Activated T-cell treated with anti-CD3 and anti-CD28 coated beads for 24 hours (primary cell): Measurements from ENCODE around the gene GHRHR.

Experiments
- DNase-seq: peaks from one replicate; pipeline ENCODE4 v3.0.0-alpha.2; 2020; ENCODE audit warnings: low read depth

Gene GHRHR

DNA sequence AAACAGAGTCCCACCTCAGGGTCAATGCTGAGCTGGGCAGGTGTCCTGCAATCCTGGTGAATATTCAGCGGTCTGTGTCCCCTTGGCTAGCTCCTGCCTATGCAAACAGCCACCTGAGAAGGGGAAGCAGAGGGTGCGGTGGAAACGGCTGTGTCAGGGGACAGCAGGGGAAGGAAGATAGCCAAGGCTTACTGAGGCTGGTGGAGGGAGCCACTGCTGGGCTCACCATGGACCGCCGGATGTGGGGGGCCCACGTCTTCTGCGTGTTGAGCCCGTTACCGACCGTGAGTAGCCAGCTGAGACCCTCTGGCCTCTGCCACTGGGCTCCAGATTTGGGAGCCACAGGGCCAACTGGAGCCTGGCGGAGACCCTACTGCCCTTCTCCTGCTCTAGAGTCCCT is at the start of gene GHRHR:
Gene GHRHR, plus strand, starts transcription at position 112 of the 400 bp plus-strand sequence. Its CDS starts 116 bp downstream, at position 228.
- DNase-seq, result no peak

DNA sequence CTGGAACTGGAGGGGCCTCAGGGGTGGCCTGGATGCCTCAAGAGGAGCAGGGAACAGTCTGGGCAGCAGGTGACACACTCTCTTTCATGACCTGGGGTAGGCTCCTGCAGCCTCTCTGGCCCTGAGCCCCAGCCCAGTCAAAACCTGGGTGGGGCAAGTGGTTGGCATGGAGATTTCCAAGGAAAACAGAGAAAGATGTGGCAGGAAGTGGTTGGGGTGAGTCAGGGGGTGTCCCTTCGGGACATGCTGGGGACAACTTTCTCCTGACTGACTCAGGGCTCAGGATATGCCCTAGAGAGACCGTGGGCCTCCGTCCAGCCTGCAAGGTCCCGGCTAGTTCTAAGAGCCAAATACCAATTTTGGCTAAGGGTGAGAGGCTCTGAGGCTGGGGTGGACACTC is 49.2 kb upstream of the GHRHR start:
- no peak for DNase-seq

DNA sequence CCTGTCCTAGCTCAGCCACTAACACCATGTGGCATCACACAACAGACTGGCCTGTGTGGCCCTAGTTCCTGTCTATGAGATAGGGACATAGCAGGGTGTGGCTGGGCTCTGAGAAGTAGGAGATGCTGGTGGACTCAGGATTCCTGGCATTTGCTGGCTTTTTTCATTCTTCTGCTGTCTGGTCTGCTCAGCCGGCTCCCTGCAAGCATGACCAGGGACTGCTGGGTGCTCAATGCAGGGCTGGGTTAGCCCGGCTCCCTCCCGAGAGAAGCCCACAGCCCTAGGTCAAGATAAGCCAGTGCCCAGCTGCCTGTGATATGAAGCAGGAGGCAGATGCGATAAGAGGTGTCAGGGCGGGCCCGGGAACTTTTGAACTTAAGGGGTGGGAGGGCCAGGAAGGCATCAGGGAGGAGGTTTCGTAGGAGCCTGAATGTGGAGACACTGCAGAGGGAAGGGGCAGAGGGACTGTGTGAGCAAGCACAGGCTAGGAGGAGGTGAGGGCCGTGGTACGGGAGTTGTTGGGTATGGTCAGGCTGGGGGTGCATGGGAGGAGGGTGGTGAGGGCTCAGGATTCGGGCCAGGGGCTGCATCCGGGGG is 48.6 kb upstream of the GHRHR start:
- no peak for DNase-seq

DNA sequence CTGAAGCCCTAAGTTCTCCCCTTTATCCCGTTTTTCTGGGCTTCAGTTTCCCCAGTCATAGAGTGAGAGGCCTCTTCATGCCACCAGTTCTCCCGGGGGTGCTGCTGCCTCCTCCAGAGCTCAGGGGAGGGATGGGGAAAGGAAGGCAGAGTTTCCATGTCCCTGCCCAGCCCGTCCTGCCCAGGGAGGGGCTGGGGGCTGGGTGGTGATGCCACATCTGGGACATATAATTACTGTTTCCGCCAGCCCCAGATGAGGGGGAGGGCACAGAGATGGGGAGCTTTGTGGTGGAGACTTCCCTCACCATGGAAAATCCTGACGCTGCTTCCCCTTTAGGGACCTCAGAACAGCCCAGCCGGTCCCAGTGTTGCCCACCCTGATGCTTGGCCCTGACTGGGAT is 48.0 kb upstream of the GHRHR start:
- DNase-seq, result no peak

DNA sequence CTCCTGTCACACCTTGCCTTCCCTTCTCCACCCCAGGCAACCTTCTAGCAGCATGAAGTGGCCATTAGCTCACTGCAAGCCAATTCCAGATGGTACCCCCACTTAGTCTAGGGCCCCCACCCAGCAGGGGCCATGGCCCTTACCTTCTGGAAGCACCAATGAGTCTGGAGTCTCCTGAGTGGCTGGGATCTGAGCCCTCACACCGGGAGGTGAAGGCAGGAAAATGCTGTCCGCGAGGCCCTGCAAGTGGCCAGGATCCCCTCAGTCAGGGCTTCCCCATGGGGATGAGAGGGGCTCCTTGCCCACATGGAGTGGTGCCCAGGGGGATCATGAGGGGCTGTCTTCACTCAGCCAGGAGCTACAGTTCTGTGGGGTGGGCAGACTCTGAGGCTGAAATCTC is 47.5 kb upstream of the GHRHR start:
- DNase-seq, result no peak

DNA sequence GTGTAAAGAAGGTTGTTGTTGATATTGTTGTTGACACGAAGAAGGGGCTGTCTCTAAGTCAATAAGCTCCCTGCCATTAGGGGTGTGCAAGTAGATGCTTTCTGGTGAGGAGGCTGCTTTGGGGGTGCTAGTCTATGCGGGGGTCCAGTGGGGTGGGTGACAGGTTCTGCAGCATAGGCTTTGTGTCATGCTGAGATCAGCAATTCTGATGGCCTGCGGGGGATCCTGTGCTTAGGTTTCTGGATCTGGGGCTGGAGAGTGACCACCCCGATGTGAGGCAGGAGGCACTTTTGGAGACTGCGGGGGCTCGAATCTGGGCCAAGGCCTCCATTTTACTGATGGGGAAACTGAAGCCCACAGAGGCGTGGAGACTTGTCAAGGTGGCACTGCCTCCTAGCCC is 47.0 kb upstream of the GHRHR start:
- DNase-seq, result no peak

DNA sequence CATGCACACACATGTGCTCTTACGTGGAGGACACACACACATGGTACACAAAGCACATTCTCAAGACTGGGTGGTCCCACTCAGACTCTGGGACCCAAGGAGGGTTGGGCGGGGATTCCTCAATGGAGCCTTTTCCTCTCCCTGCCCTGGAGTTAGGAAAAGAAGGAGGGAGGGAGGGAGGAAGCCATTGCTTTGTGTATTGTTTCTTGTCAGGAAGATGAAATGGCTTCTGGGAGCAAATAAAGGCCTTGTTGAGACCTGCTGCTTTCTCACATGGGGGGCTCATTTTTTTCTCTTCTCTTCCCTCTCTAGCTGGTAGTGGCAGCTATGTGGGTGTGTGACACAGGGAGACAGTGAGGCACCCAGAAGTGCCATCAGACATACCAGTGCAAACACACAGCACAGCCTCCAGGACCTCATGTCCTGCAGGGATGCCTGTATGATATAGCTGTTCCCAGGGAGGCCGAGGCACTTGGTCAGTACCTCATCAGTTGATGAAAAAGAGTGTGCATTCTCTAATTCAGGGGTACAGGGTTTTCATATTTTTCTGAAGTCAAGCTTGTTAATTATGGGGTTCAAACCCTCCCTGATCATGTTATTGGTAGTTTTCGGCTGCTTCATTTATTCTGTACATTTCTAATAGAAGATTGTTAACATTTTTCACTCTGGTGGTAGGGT is 46.4 kb upstream of the GHRHR start:
- no peak for DNase-seq

DNA sequence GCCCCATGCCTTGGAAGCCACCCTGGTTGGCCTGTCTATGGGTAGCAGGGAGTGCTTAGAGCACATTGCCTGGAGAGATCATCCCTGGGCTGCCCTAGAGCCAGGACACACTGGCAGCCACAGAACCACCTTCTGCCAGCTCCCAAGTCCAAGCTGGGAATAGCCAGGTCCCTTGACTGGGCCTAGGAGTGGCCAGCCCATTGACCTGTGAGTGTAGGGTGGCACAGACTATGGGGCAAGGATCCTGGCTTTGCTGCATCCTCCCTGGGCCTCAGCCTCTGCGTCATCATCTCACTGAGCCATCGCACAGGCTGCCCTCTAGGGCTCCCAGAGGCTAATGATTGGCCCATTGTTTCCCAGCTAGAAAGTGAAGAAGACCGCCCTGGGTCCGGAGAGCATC is 45.1 kb upstream of the GHRHR start:
- no peak for DNase-seq

DNA sequence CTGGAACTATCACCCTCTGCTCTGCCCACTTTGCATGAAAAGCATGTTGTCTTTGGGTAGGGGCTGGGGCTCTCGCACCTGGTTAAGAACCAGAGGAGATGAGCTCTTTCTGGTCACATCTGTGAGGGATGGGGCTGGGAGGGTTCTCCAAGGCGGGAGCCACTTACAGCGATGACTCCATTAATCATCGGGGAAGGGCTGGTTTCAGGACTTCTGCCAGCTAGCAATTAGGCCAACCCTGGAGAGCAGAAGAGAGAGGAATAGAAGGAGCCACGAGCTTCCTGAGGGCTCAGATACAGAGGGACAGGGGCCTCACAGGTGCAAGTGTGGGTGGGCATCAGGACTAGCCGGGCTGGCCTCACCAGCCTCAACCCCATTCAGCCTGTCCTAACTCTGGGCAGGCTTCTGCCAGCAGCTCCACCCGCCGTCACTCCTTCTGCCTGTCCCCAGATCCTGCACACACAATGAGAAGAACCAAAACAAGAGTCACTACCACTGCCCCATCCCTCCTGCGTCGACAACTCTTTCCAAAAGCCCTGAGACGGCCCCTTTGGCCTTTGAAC is 43.7 kb upstream of the GHRHR start:
- DNase-seq, result no peak

DNA sequence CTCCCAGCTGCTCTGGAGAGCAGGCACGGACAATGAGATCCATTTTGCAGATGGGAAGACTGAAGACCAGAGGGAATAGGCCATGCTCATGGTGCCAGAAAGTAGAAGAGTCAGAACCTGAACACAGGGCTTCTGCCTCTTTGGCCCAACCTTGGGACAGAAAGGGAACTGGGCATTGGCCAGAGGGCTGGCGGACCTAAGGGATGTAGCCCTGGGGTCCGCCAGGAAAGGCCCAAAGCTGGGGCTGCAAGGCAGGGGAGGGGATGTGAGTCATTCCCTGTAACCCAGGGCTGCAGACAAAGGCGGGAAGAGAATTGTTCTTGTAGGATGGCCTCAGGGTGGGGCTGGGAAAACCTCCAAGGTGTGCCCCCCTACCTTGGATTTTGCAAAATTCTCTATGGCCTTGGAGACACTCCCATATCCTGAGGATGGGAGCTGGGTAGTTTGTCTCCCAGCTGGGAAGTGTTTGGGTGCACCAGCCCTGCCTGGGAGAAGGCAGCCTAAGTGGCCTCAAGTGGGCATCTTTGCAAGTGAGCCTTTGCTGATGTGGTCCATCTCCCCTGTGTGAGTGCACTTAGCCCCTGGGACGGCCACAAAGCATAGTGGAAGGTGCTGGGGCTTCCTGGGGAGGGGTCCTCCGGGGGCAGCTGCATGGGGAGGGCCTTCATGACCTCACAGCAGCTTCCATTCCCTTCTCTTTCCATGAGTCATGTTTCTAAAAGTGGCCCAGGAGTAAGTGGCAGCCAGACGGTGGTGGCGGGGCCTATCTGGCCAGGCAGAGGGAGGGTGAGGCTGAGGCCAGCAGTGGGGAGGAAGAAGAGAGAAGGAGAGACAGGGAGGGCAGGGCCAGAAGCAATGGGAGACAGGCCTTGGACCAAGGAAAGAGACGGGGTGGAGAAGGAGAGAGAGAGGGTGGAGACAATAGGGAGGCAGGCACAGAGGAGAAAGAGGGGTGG is 42.9 kb upstream of the GHRHR start:
- no peak for DNase-seq

DNA sequence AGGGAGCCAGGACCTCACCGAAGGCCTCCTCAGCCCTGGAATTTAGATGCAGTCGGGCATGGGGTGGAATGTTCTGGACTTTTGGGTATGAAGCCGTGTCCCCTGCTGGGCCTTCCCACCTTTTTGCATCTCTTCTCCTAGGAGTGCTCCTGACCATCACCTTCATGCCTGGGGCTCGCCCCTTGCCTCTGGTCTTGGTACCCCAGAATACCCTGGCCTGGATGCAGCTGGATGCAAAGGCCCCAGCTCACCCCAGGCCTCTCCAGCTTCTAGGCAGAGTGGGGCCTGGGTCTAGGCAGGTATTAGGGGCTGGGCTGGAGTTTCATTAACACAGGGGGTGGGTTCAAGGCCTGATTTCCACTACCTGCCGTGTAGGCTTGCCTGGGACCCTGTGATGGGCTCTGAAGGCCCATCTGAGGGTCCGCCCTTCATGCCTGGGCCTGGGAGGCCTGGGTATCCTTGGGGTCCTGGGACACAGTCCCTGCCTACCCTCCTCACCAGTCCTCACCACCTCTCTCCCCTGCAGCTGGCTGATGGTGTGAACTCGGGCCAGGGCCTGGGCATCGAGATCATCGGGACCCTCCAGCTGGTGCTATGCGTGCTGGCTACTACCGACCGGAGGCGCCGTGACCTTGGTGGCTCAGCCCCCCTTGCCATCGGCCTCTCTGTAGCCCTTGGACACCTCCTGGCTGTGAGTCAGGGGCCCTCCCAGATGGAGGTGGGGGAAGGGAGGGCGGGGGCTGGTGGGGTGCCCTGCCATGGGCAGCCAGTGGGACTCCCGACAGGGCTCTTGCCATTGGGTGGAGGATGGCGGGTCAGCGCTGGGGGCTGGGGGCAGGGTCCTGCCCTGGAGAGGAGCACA is 42.0 kb upstream of the GHRHR start:
- DNase-seq, result no peak

DNA sequence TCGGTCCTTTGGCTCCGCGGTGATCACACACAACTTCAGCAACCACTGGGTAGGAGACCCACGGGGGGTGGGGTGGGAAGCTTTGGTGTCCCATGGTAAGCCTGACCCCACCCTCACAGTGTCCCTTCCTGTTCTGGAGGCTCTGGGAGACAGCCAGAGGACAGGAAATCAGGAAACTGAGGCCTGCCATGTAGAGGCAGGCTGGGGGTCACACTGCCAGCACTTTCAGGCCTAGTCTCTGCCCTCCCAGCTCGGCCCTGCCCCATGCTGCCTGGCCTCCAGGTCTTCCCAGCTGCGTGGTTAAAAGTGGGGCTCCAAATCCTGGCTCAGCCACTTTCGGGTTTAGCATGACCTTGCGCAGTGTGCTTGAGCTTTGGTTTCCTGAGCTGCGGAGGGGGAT is 41.2 kb upstream of the GHRHR start:
- DNase-seq, result no peak

DNA sequence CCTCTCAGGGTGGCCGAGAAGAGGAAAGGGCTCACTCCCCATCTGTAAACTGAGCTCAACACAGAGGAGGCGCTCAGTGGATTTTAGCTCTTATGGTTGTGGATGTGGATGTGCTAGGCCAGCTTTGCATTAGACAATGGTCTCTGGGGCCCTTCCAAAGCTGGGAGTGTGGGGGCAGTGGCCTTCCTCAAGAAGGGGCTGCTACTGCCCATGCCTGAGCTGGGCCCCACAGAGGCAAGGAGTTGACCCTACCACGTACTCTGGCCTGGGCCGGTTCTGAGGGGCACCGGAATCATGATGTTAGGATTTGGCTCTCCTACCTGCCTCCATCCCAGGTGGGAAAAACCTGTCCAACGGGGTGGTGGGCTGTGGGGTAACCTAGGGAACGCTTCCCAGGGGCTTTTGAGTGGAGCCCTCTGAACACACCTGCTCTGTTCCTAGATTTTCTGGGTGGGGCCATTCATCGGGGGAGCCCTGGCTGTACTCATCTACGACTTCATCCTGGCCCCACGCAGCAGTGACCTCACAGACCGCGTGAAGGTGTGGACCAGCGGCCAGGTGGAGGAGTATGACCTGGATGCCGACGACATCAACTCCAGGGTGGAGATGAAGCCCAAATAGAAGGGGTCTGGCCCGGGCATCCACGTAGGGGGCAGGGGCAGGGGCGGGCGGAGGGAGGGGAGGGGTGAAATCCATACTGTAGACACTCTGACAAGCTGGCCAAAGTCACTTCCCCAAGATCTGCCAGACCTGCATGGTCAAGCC is 40.6 kb upstream of the GHRHR start:
- DNase-seq, result no peak

DNA sequence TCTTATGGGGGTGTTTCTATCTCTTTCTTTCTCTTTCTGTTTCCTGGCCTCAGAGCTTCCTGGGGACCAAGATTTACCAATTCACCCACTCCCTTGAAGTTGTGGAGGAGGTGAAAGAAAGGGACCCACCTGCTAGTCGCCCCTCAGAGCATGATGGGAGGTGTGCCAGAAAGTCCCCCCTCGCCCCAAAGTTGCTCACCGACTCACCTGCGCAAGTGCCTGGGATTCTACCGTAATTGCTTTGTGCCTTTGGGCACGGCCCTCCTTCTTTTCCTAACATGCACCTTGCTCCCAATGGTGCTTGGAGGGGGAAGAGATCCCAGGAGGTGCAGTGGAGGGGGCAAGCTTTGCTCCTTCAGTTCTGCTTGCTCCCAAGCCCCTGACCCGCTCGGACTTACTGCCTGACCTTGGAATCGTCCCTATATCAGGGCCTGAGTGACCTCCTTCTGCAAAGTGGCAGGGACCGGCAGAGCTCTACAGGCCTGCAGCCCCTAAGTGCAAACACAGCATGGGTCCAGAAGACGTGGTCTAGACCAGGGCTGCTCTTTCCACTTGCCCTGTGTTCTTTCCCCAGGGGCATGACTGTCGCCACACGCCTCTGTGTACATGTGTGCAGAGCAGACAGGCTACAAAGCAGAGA is 39.9 kb upstream of the GHRHR start:
- no peak for DNase-seq

DNA sequence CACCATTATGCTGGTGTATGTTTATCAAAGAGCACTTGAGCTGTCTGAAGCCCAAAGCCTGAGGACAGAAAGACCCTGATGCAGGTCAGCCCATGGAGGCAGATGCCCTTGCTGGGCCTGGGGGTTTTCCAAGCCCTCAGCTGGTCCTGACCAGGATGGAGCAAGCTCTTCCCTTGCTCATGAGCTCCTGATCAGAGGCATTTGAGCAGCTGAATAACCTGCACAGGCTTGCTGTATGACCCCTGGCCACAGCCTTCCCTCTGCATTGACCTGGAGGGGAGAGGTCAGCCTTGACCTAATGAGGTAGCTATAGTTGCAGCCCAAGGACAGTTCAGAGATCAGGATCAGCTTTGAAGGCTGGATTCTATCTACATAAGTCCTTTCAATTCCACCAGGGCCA is 39.1 kb upstream of the GHRHR start:
- no peak for DNase-seq

DNA sequence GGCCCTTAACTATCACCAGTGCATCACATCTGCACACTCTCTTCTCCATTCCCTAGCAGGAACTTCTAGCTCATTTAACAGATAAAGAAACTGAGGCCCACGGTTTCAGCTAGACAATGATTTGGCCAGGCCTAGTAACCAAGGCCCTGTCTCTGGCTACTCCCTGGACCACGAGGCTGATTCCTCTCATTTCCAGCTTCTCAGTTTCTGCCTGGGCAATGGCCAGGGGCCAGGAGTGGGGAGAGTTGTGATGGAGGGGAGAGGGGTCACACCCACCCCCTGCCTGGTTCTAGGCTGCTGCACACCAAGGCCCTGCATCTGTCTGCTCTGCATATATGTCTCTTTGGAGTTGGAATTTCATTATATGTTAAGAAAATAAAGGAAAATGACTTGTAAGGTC is 38.6 kb upstream of the GHRHR start:
- DNase-seq, result no peak

DNA sequence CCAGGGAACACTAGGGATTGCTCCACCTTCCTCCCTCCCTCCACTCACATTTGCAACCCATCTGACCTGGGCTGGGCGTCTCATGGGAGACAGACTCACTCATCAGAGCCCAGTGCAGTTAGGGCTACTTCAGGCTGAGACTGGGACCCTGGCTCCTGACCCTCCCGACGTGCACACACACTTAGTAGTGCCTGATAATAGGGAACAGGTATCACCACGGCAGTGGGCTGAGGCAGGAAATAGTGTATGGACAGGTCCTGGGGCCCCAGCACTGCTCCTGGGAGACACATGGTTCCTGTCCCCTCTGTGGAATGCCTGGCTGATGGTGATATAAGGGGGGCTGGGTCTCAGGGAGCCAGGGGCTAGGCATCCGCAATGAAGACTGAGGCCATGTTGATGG is 37.8 kb upstream of the GHRHR start:
- no peak for DNase-seq

DNA sequence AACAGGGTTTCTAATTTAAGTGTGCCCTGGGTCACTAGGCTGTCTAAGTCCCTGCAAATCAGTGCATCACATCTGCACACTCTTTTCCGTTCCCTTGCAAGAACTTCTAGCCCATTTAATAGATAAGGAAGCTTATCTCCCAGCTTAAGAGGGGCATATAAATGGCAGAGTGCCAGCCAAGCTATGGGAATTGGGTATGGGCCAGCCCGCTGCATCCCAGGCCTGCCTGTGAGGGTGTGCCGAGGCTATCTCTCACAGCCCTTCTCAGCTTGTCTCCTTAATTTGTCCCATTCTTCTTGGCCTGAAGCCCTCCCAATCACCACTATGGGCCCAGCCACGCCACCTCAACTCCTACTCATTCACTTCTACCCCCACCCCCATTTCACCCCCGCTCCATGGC is 37.4 kb upstream of the GHRHR start:
- no peak for DNase-seq

DNA sequence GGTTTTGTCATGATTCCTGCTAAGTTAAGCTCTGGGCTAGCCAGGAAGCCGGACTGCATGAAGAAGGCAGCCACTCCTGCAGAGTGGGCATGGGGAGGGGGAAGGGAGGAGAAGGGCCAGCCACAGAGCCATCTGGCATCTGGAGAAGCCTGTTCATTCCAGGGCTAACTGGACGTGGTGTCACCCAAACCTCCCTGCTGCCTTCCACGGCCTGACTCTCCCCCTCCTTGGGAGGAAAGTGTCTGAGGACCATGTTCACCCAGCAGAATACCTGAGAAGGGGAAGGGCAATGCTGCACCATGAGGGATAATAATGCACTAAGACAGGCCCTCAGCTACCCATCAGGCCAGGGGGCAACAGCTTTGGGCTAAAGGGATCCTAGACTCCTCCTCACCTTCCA is 36.7 kb upstream of the GHRHR start:
- no peak for DNase-seq

DNA sequence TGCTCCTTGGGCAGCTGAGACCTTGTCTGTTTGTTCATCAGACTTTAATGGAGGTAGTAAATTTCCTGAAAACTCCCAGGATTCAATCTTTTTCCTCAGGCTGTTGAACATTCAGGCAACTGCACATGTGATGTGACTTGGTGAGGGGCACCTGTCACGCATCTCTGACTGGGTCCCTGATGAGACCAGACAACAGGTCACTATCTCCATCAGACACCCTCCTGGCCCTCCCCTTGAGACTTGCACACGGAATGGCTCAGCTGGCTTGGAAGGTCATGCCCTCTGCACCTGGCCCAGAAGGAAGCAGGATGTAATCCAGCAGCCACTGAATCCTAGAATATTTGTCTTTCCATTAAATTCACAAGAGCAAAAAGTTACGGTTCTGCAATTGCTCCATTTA is 36.2 kb upstream of the GHRHR start:
- DNase-seq, result no peak
